Thoracic aorta (tissue), 2 donors: Measurements from ENCODE around the gene RXFP1. TPM values are rescaled to one million over a fixed set of nuclear protein-coding genes. Genes with fewer than 3 reads are reported as not detected.

Experiments used
- ATAC-seq: fragments of 150-250 bp; one replicate; pipeline ENCODE4 v1.8.0; 2017; ENCODE audit warnings: low read depth; ENCODE audit not compliant: insufficient number of reproducible peaks, low FRiP score
- DNase-seq: peaks from one replicate; pipeline ENCODE4 v3.0.0-alpha.2; 2020; ENCODE audit warnings: low spot score
- H3K27ac ChIP-seq, 2 donors: fragments of 200-600 bp; sonication (generic); 1 replicate in 1 of 2; 2 replicates in 1 of 2; pipeline ENCODE4 v1.5.1; 2016; ENCODE audit warnings: mild to moderate bottlenecking in 2 of 2, moderate library complexity in 2 of 2
- H3K27me3 ChIP-seq: fragments of 200-600 bp; sonication (generic); replicated peaks from 2 replicates; pipeline ENCODE4 v1.6.0; 2016; ENCODE audit warnings: mild to moderate bottlenecking; ENCODE audit not compliant: insufficient read depth
- H3K36me3 ChIP-seq: fragments of 200-600 bp; sonication (generic); one replicate; pipeline ENCODE4 v1.5.1; 2016
- H3K4me1 ChIP-seq, 2 donors: fragments of 200-600 bp; sonication (generic); 1 replicate in 1 of 2; 2 replicates in 1 of 2; pipeline versions ENCODE4 v1.5.1 to v1.6.0; 2016; ENCODE audit warnings: low read depth in 2 of 2, mild to moderate bottlenecking in 1 of 2; ENCODE audit not compliant: control insufficient read depth in 1 of 2
- H3K4me3 ChIP-seq: fragments of 200-600 bp; sonication (generic); 2 replicates; pipeline ENCODE4 v1.5.1; 2016; ENCODE audit warnings: mild to moderate bottlenecking
- H3K9me3 ChIP-seq: fragments of 200-600 bp; sonication (generic); 2 replicates; pipeline ENCODE4 v1.5.1; 2016
- CTCF ChIP-seq: fragments of 200-600 bp; sonication (generic); IDR thresholded peaks from one replicate; pipeline ENCODE4 v1.5.1; 2019; ENCODE audit warnings: antibody characterized with exemption
- total RNA-seq, 2 donors: library from RNA; depleted of rRNA; stranded (reverse); fragments of >200 nt; gene quantifications; one replicate each; pipeline versions ENCODE4 v1.1.0 to v1.2.3, GENCODE V29; 2016

Gene RXFP1
- total RNA-seq, 2 donors from 2014 or later: 0.35 to 9.6 TPM

GRCh38 chr4:158560284-158560683 lies 38.6 kb downstream of the RXFP1 start:
- H3K4me3 ChIP-seq: no peak overlapping the region
- no peak overlapping the region for H3K27ac ChIP-seq
- ATAC-seq (no peak), DNase-seq (no peak)
- TF ChIP-seq CTCF: no peak
- H3K27me3 ChIP-seq: no peaks in the 10 kb centered on the region
- no peaks in the 10 kb centered on the region for H3K9me3 ChIP-seq
- no peaks in the 10 kb centered on the region for H3K4me1 ChIP-seq
- no peaks in the 10 kb centered on the region for H3K36me3 ChIP-seq

DNA sequence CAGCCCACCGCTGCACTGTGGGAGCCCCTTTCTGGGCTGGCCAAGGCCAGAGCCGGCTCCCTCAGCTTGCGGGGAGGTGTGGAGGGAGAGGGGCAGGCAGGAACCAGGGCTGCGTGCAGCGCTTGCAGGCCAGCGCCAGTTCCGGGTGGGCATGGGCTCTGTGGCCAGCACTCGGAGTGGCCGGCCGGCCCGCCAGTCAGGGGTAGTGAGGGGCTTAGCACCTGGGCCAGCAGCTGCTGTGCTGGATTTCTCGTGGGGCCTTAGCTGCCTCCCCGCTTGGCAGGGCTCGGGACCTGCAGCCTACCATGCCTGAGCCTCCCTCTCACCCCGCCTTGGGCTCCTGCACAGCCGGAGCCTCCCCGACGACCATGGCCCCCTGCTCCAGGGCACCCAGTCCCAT lies 45.2 kb downstream of the RXFP1 start:
- no peak for DNase-seq
- no peaks in the 10 kb centered on the region for H3K9me3 ChIP-seq
- no peak overlapping the region for H3K4me3 ChIP-seq
- no peaks in the 10 kb centered on the region for H3K4me1 ChIP-seq
- no peak for TF ChIP-seq CTCF
- no peaks in the 10 kb centered on the region for H3K36me3 ChIP-seq
- ATAC-seq: no peak
- no peaks in the 10 kb centered on the region for H3K27me3 ChIP-seq
- H3K27ac ChIP-seq: no peak overlapping the region

GRCh38 chr4:158571736-158572135 lies 50.1 kb downstream of the RXFP1 start:
- Histone ChIP-seq H3K27ac (no peak overlapping the region), H3K36me3 (no peaks in the 10 kb centered on the region), H3K9me3 (no peaks in the 10 kb centered on the region), H3K4me3 (no peak overlapping the region), H3K4me1 (no peaks in the 10 kb centered on the region), H3K27me3 (no peaks in the 10 kb centered on the region)
- no peak for ATAC-seq
- TF ChIP-seq CTCF: no peak
- no peak for DNase-seq

DNA sequence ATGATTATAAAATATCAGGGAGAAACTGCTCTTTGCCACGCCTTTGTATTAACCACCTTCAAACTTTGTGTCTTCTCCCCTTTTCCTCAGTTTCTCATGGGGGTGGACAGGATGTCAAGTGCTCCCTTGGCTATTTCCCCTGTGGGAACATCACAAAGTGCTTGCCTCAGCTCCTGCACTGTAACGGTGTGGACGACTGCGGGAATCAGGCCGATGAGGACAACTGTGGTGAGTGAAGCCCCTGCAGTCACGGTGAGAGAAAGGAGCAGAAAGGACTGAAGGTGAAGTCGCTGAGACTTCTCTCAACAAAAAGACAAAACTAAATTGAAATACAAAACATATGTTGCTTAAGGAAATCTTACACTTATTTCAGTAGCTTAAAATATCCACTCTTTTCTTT lies 50.9 kb downstream of the RXFP1 start:
- Histone ChIP-seq H3K36me3 (no peaks in the 10 kb centered on the region), H3K27ac (no peak overlapping the region), H3K9me3 (no peaks in the 10 kb centered on the region), H3K4me1 (no peaks in the 10 kb centered on the region), H3K4me3 (no peak overlapping the region), H3K27me3 (no peaks in the 10 kb centered on the region)
- DNase-seq (no peak), ATAC-seq (no peak)
- TF ChIP-seq CTCF: no peak

DNA sequence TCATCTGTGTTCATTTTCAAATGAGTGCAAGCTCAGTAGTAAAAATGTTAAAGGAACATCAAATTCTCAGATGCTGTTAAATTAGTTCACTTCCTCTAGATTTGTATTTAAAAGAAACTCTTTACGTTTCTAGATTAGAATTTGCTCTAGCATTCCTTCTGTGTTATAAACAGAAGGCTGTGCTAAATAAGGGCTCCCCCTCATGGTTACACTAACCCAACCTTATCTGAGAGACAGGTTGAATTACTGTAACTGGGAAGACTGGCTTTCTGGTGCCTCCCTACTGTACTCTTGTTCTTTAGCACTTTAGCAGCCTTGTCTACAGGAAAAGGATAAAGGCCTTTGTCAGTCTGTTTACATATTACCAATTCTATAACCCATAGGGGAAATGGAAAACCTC lies 56.8 kb downstream of the RXFP1 start:
- Histone ChIP-seq H3K27ac (no peak overlapping the region), H3K4me1 (no peaks in the 10 kb centered on the region), H3K27me3 (no peaks in the 10 kb centered on the region), H3K4me3 (no peak overlapping the region), H3K9me3 (no peaks in the 10 kb centered on the region), H3K36me3 (no peaks in the 10 kb centered on the region)
- ATAC-seq: no peak
- no peak for TF ChIP-seq CTCF
- DNase-seq: no peak
